K562 (cell line): Measurements from ENCODE around the gene HSD17B1. TPM values are rescaled to one million over a fixed set of nuclear protein-coding genes. Genes with fewer than 3 reads are reported as not detected.
A peak's percentile ranks its signal among the peaks of the same experiment; 100 is the strongest.

Experiments used
- BCL6 ChIP-seq: fragments of 250-450 bp; sonication (Bioruptor Pico); IDR thresholded peaks from 2 replicates; pipeline ENCODE4 v1.4.0; 2020
- DMBX1 ChIP-seq: fragments of 250-450 bp; sonication (Bioruptor Pico); IDR thresholded peaks from 2 replicates; pipeline ENCODE4 v1.8.0; 2022; ENCODE audit warnings: inconsistent platforms, mild to moderate bottlenecking, moderate library complexity, borderline replicate concordance
- FUS ChIP-seq: fragments of 200-400 bp; formaldehyde crosslinking; optimal IDR thresholded peaks from 2 replicates; pipeline ENCODE3; 2017; ENCODE audit warnings: low read depth, low read length
- MED1 ChIP-seq: sonication (generic); formaldehyde crosslinking; IDR thresholded peaks from 2 replicates; pipeline ENCODE4 v1.8.1; 2023; ENCODE audit warnings: missing genetic modification reagents, borderline replicate concordance
- RBM14 ChIP-seq: fragments of 200-400 bp; formaldehyde crosslinking; IDR thresholded peaks from 2 replicates; pipeline ENCODE4 v1.6.1; 2018; ENCODE audit warnings: low read depth, mild to moderate bottlenecking, low read length, moderate library complexity, borderline replicate concordance; ENCODE audit not compliant: insufficient read depth
- polyA plus RNA-seq, 8 experiments: library from polyadenylated mRNA; depleted of rRNA in 4 of 8; stranded (reverse) in 5 of 8; unstranded in 3 of 8; fragments of >200 nt; fragmentation: Nextera tagmentation in 2 of 8; fragmentation: Illumina TruSeq in 1 of 8; extraction: Ambion mirVana in 2 of 8; extraction: Trizol in 1 of 8; gene quantifications; 2 replicates each; pipeline versions ENCODE4 v1.2.1 to v1.2.3, GENCODE V29; 2011 to 2014; ENCODE audit warnings: inconsistent platforms in 1 of 8, missing spikeins in 1 of 8
- total RNA-seq, 7 experiments: library from RNA; depleted of rRNA in 6 of 7; stranded (reverse); fragments of >200 nt in 6 of 7; fragmentation: Illumina TruSeq in 2 of 7; extraction: Trizol in 2 of 7; gene quantifications; 2 replicates each; pipeline versions ENCODE4 v1.2.1 to v1.2.3, GENCODE V29; 2011 to 2021; ENCODE audit warnings: low replicate concordance in 1 of 7
- TF ChIP-seq, protein P1 (sequence below): fragments of 450-650 bp; IDR thresholded peaks from 2 replicates; pipeline ENCODE4 v1.6.1; 2016; ENCODE audit warnings: mild to moderate bottlenecking, moderate library complexity
- TF ChIP-seq, protein P2 (sequence below): fragments of 150-350 bp; IDR thresholded peaks from 2 replicates; pipeline ENCODE4 v1.6.1; 2014; ENCODE audit warnings: low read depth, mild to moderate bottlenecking, low read length, borderline replicate concordance

The HSD17B1 gene
- total and polyA plus RNA-seq, 9 of the 15 experiments (the other 6 are each of a cell fraction or from before 2014, with no cell fraction given): 0.55 to 21.1 (median 3.6) TPM

- TF ChIP-seq, protein P1, sequence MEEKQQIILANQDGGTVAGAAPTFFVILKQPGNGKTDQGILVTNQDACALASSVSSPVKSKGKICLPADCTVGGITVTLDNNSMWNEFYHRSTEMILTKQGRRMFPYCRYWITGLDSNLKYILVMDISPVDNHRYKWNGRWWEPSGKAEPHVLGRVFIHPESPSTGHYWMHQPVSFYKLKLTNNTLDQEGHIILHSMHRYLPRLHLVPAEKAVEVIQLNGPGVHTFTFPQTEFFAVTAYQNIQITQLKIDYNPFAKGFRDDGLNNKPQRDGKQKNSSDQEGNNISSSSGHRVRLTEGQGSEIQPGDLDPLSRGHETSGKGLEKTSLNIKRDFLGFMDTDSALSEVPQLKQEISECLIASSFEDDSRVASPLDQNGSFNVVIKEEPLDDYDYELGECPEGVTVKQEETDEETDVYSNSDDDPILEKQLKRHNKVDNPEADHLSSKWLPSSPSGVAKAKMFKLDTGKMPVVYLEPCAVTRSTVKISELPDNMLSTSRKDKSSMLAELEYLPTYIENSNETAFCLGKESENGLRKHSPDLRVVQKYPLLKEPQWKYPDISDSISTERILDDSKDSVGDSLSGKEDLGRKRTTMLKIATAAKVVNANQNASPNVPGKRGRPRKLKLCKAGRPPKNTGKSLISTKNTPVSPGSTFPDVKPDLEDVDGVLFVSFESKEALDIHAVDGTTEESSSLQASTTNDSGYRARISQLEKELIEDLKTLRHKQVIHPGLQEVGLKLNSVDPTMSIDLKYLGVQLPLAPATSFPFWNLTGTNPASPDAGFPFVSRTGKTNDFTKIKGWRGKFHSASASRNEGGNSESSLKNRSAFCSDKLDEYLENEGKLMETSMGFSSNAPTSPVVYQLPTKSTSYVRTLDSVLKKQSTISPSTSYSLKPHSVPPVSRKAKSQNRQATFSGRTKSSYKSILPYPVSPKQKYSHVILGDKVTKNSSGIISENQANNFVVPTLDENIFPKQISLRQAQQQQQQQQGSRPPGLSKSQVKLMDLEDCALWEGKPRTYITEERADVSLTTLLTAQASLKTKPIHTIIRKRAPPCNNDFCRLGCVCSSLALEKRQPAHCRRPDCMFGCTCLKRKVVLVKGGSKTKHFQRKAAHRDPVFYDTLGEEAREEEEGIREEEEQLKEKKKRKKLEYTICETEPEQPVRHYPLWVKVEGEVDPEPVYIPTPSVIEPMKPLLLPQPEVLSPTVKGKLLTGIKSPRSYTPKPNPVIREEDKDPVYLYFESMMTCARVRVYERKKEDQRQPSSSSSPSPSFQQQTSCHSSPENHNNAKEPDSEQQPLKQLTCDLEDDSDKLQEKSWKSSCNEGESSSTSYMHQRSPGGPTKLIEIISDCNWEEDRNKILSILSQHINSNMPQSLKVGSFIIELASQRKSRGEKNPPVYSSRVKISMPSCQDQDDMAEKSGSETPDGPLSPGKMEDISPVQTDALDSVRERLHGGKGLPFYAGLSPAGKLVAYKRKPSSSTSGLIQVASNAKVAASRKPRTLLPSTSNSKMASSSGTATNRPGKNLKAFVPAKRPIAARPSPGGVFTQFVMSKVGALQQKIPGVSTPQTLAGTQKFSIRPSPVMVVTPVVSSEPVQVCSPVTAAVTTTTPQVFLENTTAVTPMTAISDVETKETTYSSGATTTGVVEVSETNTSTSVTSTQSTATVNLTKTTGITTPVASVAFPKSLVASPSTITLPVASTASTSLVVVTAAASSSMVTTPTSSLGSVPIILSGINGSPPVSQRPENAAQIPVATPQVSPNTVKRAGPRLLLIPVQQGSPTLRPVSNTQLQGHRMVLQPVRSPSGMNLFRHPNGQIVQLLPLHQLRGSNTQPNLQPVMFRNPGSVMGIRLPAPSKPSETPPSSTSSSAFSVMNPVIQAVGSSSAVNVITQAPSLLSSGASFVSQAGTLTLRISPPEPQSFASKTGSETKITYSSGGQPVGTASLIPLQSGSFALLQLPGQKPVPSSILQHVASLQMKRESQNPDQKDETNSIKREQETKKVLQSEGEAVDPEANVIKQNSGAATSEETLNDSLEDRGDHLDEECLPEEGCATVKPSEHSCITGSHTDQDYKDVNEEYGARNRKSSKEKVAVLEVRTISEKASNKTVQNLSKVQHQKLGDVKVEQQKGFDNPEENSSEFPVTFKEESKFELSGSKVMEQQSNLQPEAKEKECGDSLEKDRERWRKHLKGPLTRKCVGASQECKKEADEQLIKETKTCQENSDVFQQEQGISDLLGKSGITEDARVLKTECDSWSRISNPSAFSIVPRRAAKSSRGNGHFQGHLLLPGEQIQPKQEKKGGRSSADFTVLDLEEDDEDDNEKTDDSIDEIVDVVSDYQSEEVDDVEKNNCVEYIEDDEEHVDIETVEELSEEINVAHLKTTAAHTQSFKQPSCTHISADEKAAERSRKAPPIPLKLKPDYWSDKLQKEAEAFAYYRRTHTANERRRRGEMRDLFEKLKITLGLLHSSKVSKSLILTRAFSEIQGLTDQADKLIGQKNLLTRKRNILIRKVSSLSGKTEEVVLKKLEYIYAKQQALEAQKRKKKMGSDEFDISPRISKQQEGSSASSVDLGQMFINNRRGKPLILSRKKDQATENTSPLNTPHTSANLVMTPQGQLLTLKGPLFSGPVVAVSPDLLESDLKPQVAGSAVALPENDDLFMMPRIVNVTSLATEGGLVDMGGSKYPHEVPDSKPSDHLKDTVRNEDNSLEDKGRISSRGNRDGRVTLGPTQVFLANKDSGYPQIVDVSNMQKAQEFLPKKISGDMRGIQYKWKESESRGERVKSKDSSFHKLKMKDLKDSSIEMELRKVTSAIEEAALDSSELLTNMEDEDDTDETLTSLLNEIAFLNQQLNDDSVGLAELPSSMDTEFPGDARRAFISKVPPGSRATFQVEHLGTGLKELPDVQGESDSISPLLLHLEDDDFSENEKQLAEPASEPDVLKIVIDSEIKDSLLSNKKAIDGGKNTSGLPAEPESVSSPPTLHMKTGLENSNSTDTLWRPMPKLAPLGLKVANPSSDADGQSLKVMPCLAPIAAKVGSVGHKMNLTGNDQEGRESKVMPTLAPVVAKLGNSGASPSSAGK: peak; percentile 12
- TF ChIP-seq DMBX1 (CRISPR knock-in tag): no peak
- no peak for TF ChIP-seq FUS
- TF ChIP-seq RBM14: no peak
- TF ChIP-seq MED1 (CRISPR knock-in tag): no peak
- TF ChIP-seq BCL6 (CRISPR knock-in tag): no peak
- TF ChIP-seq, protein P2, sequence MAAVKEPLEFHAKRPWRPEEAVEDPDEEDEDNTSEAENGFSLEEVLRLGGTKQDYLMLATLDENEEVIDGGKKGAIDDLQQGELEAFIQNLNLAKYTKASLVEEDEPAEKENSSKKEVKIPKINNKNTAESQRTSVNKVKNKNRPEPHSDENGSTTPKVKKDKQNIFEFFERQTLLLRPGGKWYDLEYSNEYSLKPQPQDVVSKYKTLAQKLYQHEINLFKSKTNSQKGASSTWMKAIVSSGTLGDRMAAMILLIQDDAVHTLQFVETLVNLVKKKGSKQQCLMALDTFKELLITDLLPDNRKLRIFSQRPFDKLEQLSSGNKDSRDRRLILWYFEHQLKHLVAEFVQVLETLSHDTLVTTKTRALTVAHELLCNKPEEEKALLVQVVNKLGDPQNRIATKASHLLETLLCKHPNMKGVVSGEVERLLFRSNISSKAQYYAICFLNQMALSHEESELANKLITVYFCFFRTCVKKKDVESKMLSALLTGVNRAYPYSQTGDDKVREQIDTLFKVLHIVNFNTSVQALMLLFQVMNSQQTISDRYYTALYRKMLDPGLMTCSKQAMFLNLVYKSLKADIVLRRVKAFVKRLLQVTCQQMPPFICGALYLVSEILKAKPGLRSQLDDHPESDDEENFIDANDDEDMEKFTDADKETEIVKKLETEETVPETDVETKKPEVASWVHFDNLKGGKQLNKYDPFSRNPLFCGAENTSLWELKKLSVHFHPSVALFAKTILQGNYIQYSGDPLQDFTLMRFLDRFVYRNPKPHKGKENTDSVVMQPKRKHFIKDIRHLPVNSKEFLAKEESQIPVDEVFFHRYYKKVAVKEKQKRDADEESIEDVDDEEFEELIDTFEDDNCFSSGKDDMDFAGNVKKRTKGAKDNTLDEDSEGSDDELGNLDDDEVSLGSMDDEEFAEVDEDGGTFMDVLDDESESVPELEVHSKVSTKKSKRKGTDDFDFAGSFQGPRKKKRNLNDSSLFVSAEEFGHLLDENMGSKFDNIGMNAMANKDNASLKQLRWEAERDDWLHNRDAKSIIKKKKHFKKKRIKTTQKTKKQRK: no peak
Observed at GRCh38 chr17:42563143-42563509, 10.4 kb downstream of the HSD17B1 start (continued).
